H1 (cell line): ENCODE measurements around the gene STARD13. TPM values are rescaled to one million over a fixed set of nuclear protein-coding genes. Genes with fewer than 3 reads are reported as not detected.

Source experiments
- CTCF ChIA-PET: fragments of 300-600 bp; sonication (Branson Sonifier 250); formaldehyde crosslinking; loops from one replicate; lab custom pipeline; 2021; ENCODE audit not compliant: partially characterized antibody; lab: Charles Lee
- POLR2A ChIA-PET: fragments of 300-600 bp; sonication (Branson Sonifier 250); formaldehyde crosslinking; loops from one replicate; lab custom pipeline; 2021; ENCODE audit warnings: inconsistent platforms; ENCODE audit not compliant: partially characterized antibody; lab: Charles Lee
- DNase-seq, 2 experiments: peaks; one replicate each; pipeline versions ENCODE4 v3.0.0 to v3.0.0-alpha.2; 2010 to 2022; ENCODE audit warnings: low spot score in 2 of 2, low read depth in 1 of 2, mixed read lengths in 1 of 2
- FAIRE-seq: peaks from 2 replicates; lab custom pipeline; 2011; peaks lifted over from hg19 to GRCh38; lab: Jason Lieb, UNC
- H2AFZ ChIP-seq: 2 replicates; pipeline ENCODE4 v1.8.1; 2012; ENCODE audit warnings: low read length, inconsistent platforms
- H2AK5ac ChIP-seq: 2 replicates; pipeline ENCODE4 v1.6.1; 2013; ENCODE audit warnings: low read depth, low read length
- H2BK120ac ChIP-seq: replicated peaks from 2 replicates; pipeline ENCODE3; 2013; ENCODE audit warnings: low read depth, low read length, inconsistent platforms
- H2BK12ac ChIP-seq: 2 replicates; pipeline ENCODE4 v1.6.1; 2013; ENCODE audit warnings: low read depth, low read length
- H2BK15ac ChIP-seq: 2 replicates; pipeline ENCODE4 v1.6.1; 2013; ENCODE audit warnings: low read length
- H2BK20ac ChIP-seq: 2 replicates; pipeline ENCODE4 v1.6.1; 2013; ENCODE audit warnings: low read length
- H2BK5ac ChIP-seq: 2 replicates; pipeline ENCODE4 v1.6.1; 2013; ENCODE audit warnings: low read depth, low read length
- H3K14ac ChIP-seq: 2 replicates; pipeline ENCODE4 v1.6.1; 2013; ENCODE audit warnings: inconsistent platforms; ENCODE audit not compliant: insufficient read length
- H3K18ac ChIP-seq: 2 replicates; pipeline ENCODE4 v1.6.1; 2013; ENCODE audit warnings: low read length; ENCODE audit errors: extremely low read depth
- H3K23ac ChIP-seq: 2 replicates; pipeline ENCODE4 v1.6.1; 2013; ENCODE audit warnings: inconsistent platforms; ENCODE audit not compliant: insufficient read length
- H3K23me2 ChIP-seq: 2 replicates; pipeline ENCODE4 v1.6.1; 2013; ENCODE audit warnings: low read depth, low read length
- H3K27ac ChIP-seq: 2 replicates; pipeline ENCODE4 v1.6.1; 2011; ENCODE audit warnings: low read depth, low read length, inconsistent platforms
- H3K27me3 ChIP-seq, 4 experiments: replicated peaks in 1 of 4; 1 replicate in 1 of 4; 2 replicates in 3 of 4; pipeline versions ENCODE4 v1.6.1 to v1.8.1; 2011 to 2013; ENCODE audit warnings: low read length in 3 of 4, mild to moderate bottlenecking in 3 of 4, inconsistent platforms in 2 of 4, mixed read lengths in 2 of 4, moderate library complexity in 1 of 4; ENCODE audit not compliant: control insufficient read depth in 3 of 4, insufficient read depth in 3 of 4; ENCODE audit errors: extremely low read depth in 1 of 4
- H3K36me3 ChIP-seq, 4 experiments: 2 replicates each; pipeline versions ENCODE4 v1.6.1 to v1.8.1; 2011 to 2013; ENCODE audit warnings: mild to moderate bottlenecking in 4 of 4, low read length in 3 of 4, moderate library complexity in 2 of 4, control low read depth in 1 of 4, inconsistent platforms in 1 of 4; ENCODE audit not compliant: insufficient read depth in 4 of 4, control insufficient read depth in 2 of 4
- H3K4ac ChIP-seq: replicated peaks from 2 replicates; pipeline ENCODE3; 2013; ENCODE audit warnings: low read length, low read depth, mixed read lengths, inconsistent platforms; ENCODE audit not compliant: insufficient read length
- H3K4me1 ChIP-seq, 4 experiments: replicated peaks in 1 of 4; 1 replicate in 1 of 4; 2 replicates in 3 of 4; pipeline versions ENCODE4 v1.6.1 to v1.8.1; 2011 to 2013; ENCODE audit warnings: low read length in 3 of 4, inconsistent platforms in 2 of 4, mixed read lengths in 1 of 4; ENCODE audit not compliant: insufficient read depth in 4 of 4, control insufficient read depth in 3 of 4
- H3K4me2 ChIP-seq, 2 experiments: 2 replicates each; pipeline versions ENCODE4 v1.6.1 to v1.8.1; 2011 to 2013; ENCODE audit warnings: low read depth in 2 of 2, low read length in 2 of 2, control low read depth in 1 of 2, inconsistent platforms in 1 of 2, mild to moderate bottlenecking in 1 of 2; ENCODE audit not compliant: insufficient read depth in 1 of 2
- H3K4me3 ChIP-seq, 4 experiments: fragments of 200-600, 300-600 bp in 1 of 4; sonication (generic), shearing (Covaris generic), sonication (Bioruptor Twin) in 1 of 4; 2 replicates each; pipeline versions ENCODE4 v1.5.1 to v1.8.1; 2011 to 2016; ENCODE audit warnings: low read length in 4 of 4, low read depth in 3 of 4, control low read depth in 2 of 4, inconsistent platforms in 2 of 4, mild to moderate bottlenecking in 2 of 4, mixed read lengths in 1 of 4, moderate library complexity in 1 of 4; ENCODE audit not compliant: insufficient read depth in 2 of 4; ENCODE audit errors: extremely low read depth in 1 of 4
- H3K56ac ChIP-seq: replicated peaks from 2 replicates; pipeline ENCODE3; 2013; ENCODE audit warnings: low read depth, mild to moderate bottlenecking, mixed read lengths, low read length, inconsistent platforms; ENCODE audit not compliant: insufficient read length
- H3K79me1 ChIP-seq: 2 replicates; pipeline ENCODE4 v1.6.1; 2013; ENCODE audit warnings: low read depth, low read length, control low read depth
- H3K79me2 ChIP-seq, 2 experiments: 2 replicates each; pipeline versions ENCODE4 v1.6.1 to v1.8.1; 2012 to 2013; ENCODE audit warnings: low read length in 2 of 2, mild to moderate bottlenecking in 2 of 2, inconsistent platforms in 1 of 2; ENCODE audit not compliant: insufficient read depth in 2 of 2, control insufficient read depth in 1 of 2
- H3K9ac ChIP-seq, 4 experiments: replicated peaks in 1 of 4; 1 replicate in 1 of 4; 2 replicates in 3 of 4; pipeline versions ENCODE4 v1.6.1 to v1.8.1; 2011 to 2013; ENCODE audit warnings: low read depth in 3 of 4, low read length in 3 of 4, control low read depth in 2 of 4, mild to moderate bottlenecking in 2 of 4, moderate library complexity in 2 of 4, inconsistent platforms in 1 of 4; ENCODE audit errors: extremely low read depth in 1 of 4
- H3K9me3 ChIP-seq, 2 experiments: 2 replicates each; pipeline versions ENCODE4 v1.6.1 to v1.8.1; 2012 to 2013; ENCODE audit warnings: mild to moderate bottlenecking in 2 of 2, moderate library complexity in 2 of 2, control low read depth in 1 of 2, inconsistent platforms in 1 of 2, low read depth in 1 of 2, low read length in 1 of 2, mixed read lengths in 1 of 2; ENCODE audit not compliant: insufficient read depth in 2 of 2
- H4K20me1 ChIP-seq, 2 experiments: replicated peaks in 1 of 2; 2 replicates each; pipeline versions ENCODE3 to v1.8.1; 2011 to 2013; ENCODE audit warnings: inconsistent platforms in 2 of 2, low read length in 2 of 2, mild to moderate bottlenecking in 1 of 2; ENCODE audit not compliant: insufficient read depth in 2 of 2, control insufficient read depth in 1 of 2
- H4K5ac ChIP-seq: 2 replicates; pipeline ENCODE4 v1.6.1; 2013; ENCODE audit warnings: low read length, low read depth, mixed read lengths, inconsistent platforms; ENCODE audit not compliant: insufficient read length
- H4K8ac ChIP-seq: 2 replicates; pipeline ENCODE4 v1.8.0; 2013; ENCODE audit warnings: mild to moderate bottlenecking, moderate library complexity, low read length, inconsistent platforms; ENCODE audit not compliant: insufficient read depth; ENCODE audit errors: extremely low read depth
- H4K91ac ChIP-seq: replicated peaks from 2 replicates; pipeline ENCODE3; 2013; ENCODE audit warnings: low read length, mixed read lengths, inconsistent platforms; ENCODE audit not compliant: insufficient read length
- MAX ChIP-seq: IDR thresholded peaks from 2 replicates; pipeline ENCODE4 v1.6.1; 2012; ENCODE audit warnings: inconsistent platforms
- POU5F1 ChIP-seq: IDR thresholded peaks from 2 replicates; pipeline ENCODE4 v1.6.1; 2011; ENCODE audit warnings: low read depth, mild to moderate bottlenecking, low read length, moderate library complexity
- SIN3A ChIP-seq, 2 experiments: IDR thresholded peaks in 1 of 2; conservative IDR thresholded peaks in 1 of 2; 2 replicates each; pipeline ENCODE4 v1.6.1; 2011 to 2012; ENCODE audit warnings: low read length in 2 of 2, improper control_type of control experiment in 1 of 2, low read depth in 1 of 2, mild to moderate bottlenecking in 1 of 2
- WGBS, 2 experiments: shearing (Covaris generic) in 1 of 2; methylation state at CpG; one replicate each; pipeline versions ENCODE4 v1.1.6 to v1.1.7; 2013 to 2015; ENCODE audit warnings: low lambda C conversion rate in 2 of 2, mixed read lengths in 2 of 2, inconsistent platforms in 1 of 2, low coverage in 1 of 2, missing lambda C conversion rate in 1 of 2; ENCODE audit not compliant: insufficient replicate concordance in 2 of 2, insufficient coverage in 1 of 2, insufficient read length in 1 of 2; ENCODE audit errors: extremely low coverage in 1 of 2, missing lambda C conversion rate in 1 of 2; 5-methylcytosine and 5-hydroxymethylcytosine counted together
- polyA plus RNA-seq, 7 experiments: library from polyadenylated mRNA; depleted of rRNA in 3 of 7; stranded (reverse) in 5 of 7; unstranded in 2 of 7; fragments of >200 nt in 5 of 7; fragments of 200-250 nt in 2 of 7; gene quantifications; 1 replicate in 5 of 7; 2 replicates in 1 of 7; 4 replicates in 1 of 7; pipeline versions ENCODE4 v1.2.1 to v1.2.3, GENCODE V29; 2011 to 2013; ENCODE audit warnings: missing spikeins in 2 of 7, mixed read lengths in 2 of 7
- total RNA-seq: library from RNA; stranded (reverse); fragmentation: NEBNext Ultra II Directional; extraction: Animal tissue kit (Norgen Biotek cat#: 25700); gene quantifications from 2 replicates; pipeline ENCODE4 v1.2.1, GENCODE V29; 2021

STARD13 gene
- total and polyA plus RNA-seq, 2 of the 8 experiments (the other 6 are each of a cell fraction or from before 2014, with no cell fraction given): 0.82 to 2.9 TPM

GRCh38 chr13:33274264-33274663, 11.3 kb downstream of the STARD13 start:
- Histone ChIP-seq H3K23ac (no peak overlapping the region), H3K27me3 (no peaks in the 10 kb centered on the region), H3K4me3 (no peak overlapping the region), H4K8ac (no peak overlapping the region), H3K79me2 (no peaks in the 10 kb centered on the region; a peak in 1 of 4 replicates), H3K9ac (no peak overlapping the region), H2BK120ac (no peak overlapping the region), H2AFZ (no peak overlapping the region), H3K4me2 (no peak overlapping the region), H3K4me1 (peaks cover 0 to 2% (median 0%) of the 10 kb centered on the region in 4 experiments; a peak in 2 of 7 replicates), H2AK5ac (no peak overlapping the region), H3K23me2 (no peaks in the 10 kb centered on the region), H2BK12ac (no peak overlapping the region), H3K36me3 (no peaks in the 10 kb centered on the region), H2BK20ac (no peak overlapping the region), H3K14ac (no peak overlapping the region), H3K18ac (no peak overlapping the region), H2BK15ac (no peak overlapping the region), H2BK5ac (no peak overlapping the region), H3K4ac (no peak overlapping the region), H4K20me1 (no peaks in the 10 kb centered on the region), H3K56ac (no peak overlapping the region), H3K9me3 (no peaks in the 10 kb centered on the region), H3K79me1 (no peaks in the 10 kb centered on the region), H3K27ac (no peak overlapping the region), H4K91ac (no peak overlapping the region), H4K5ac (no peak overlapping the region)
- no peak for DNase-seq
- 93% methylated on average over 4 of the region's 4 CpGs; no CpG with 5 or more reads in 1 of the 2 experiments for WGBS, 2 experiments
- POLR2A ChIA-PET: interaction anchor here (1.6 kb wide), 1 partner anchor 14 kb away, joined by 3 read pairs; no protein-coding TSS in a partner anchor
- CTCF ChIA-PET: interaction anchor here (1.0 kb wide), 1 partner anchor 9 kb away, joined by 3 read pairs; no protein-coding TSS in a partner anchor
- no peak for FAIRE-seq
- TF ChIP-seq MAX (no peak), SIN3A (conservative IDR thresholded peaks at IDR 0.05 in 1 of 2, IDR thresholded peaks at IDR 0.05 in 1 of 2; ENCODE audit: low read depth in 1 of 2, low read length in 2 of 2) (no peak), POU5F1 (no peak)
